HepG2 (cell line): ENCODE results near the gene ELL. TPM values are rescaled to one million over a fixed set of nuclear protein-coding genes. Genes with fewer than 3 reads are reported as not detected.

Experiments
- FOXK2 ChIP-seq: fragments of 450-650 bp; IDR thresholded peaks from 2 replicates; pipeline ENCODE4 v1.6.1; 2016
- HNRNPH1 ChIP-seq: fragments of 200-400 bp; formaldehyde crosslinking; optimal IDR thresholded peaks from 2 replicates; pipeline ENCODE3; 2017; ENCODE audit warnings: mild to moderate bottlenecking, low read depth, low read length
- JUND ChIP-seq: sonication (generic); formaldehyde crosslinking; IDR thresholded peaks from 2 replicates; pipeline ENCODE4 v1.8.0; 2022; ENCODE audit warnings: mild to moderate bottlenecking, missing genetic modification reagents
- PHF20 ChIP-seq: sonication (generic); formaldehyde crosslinking; IDR thresholded peaks from 2 replicates; pipeline ENCODE4 v1.5.0; 2020; ENCODE audit warnings: mild to moderate bottlenecking, missing genetic modification reagents
- POLR2A ChIP-seq, 2 experiments: IDR thresholded peaks; 2 replicates each; pipeline ENCODE4 v1.6.1; 2011; ENCODE audit warnings: low read depth in 2 of 2, low read length in 2 of 2, mild to moderate bottlenecking in 1 of 2, moderate library complexity in 1 of 2; ENCODE audit not compliant: insufficient read depth in 1 of 2
- RAD51 ChIP-seq: fragments of 450-650 bp; IDR thresholded peaks from 2 replicates; pipeline ENCODE4 v1.6.1; 2016; ENCODE audit warnings: borderline replicate concordance
- SCMH1 ChIP-seq: sonication (generic); formaldehyde crosslinking; IDR thresholded peaks from 2 replicates; pipeline ENCODE4 v1.9.0; 2021; ENCODE audit warnings: missing genetic modification reagents, mild to moderate bottlenecking, borderline replicate concordance
- ZFX ChIP-seq: sonication (generic); formaldehyde crosslinking; IDR thresholded peaks from 2 replicates; pipeline ENCODE4 v1.4.0; 2020; ENCODE audit warnings: mild to moderate bottlenecking, low read depth, missing genetic modification reagents, moderate library complexity
- ZNF136 ChIP-seq: sonication (generic); formaldehyde crosslinking; IDR thresholded peaks from 2 replicates; pipeline ENCODE4 v1.8.1; 2022; ENCODE audit warnings: low read depth, mild to moderate bottlenecking, moderate library complexity, missing genetic modification reagents
- ZNF234 ChIP-seq: sonication (generic); formaldehyde crosslinking; conservative IDR thresholded peaks from 2 replicates; pipeline ENCODE4 v1.5.1; 2020; ENCODE audit warnings: mild to moderate bottlenecking, missing genetic modification reagents
- ZNF605 ChIP-seq: sonication (generic); formaldehyde crosslinking; IDR thresholded peaks from 2 replicates; pipeline ENCODE4 v1.8.0; 2022; ENCODE audit warnings: mild to moderate bottlenecking, missing genetic modification reagents
- ZNF607 ChIP-seq: sonication (generic); formaldehyde crosslinking; IDR thresholded peaks from 2 replicates; pipeline ENCODE4 v1.5.1; 2020; ENCODE audit warnings: missing genetic modification reagents, mild to moderate bottlenecking, borderline replicate concordance
- ZNF660 ChIP-seq: sonication (generic); formaldehyde crosslinking; IDR thresholded peaks from 2 replicates; pipeline ENCODE4 v1.5.1; 2020; ENCODE audit warnings: mild to moderate bottlenecking, low read depth, missing genetic modification reagents, borderline replicate concordance
- ZNF790 ChIP-seq: sonication (generic); formaldehyde crosslinking; IDR thresholded peaks from 2 replicates; pipeline ENCODE4 v1.8.0; 2022; ENCODE audit warnings: missing genetic modification reagents, mild to moderate bottlenecking, borderline replicate concordance
- ZSCAN21 ChIP-seq: sonication (generic); formaldehyde crosslinking; IDR thresholded peaks from 2 replicates; pipeline ENCODE4 v1.8.0; 2022; ENCODE audit warnings: mild to moderate bottlenecking, missing genetic modification reagents, moderate library complexity, borderline replicate concordance
- polyA plus RNA-seq, 8 experiments: library from polyadenylated mRNA; depleted of rRNA in 3 of 8; stranded (reverse) in 7 of 8; unstranded in 1 of 8; fragments of >200 nt; fragmentation: Illumina TruSeq in 4 of 8; extraction: Trizol in 4 of 8; gene quantifications; 2 replicates each; pipeline versions ENCODE4 v1.2.1 to v1.2.3, GENCODE V29; 2011 to 2016; ENCODE audit warnings: low read depth in 4 of 8, missing spikeins in 1 of 8, mixed read lengths in 1 of 8; ENCODE audit not compliant: insufficient read depth in 1 of 8
- total RNA-seq, 5 experiments: library from RNA; depleted of rRNA; stranded (reverse); fragments of >200 nt; fragmentation: Illumina TruSeq; extraction: Trizol; gene quantifications; 2 replicates each; pipeline ENCODE4 v1.2.3, GENCODE V29; 2016; ENCODE audit warnings: low read depth in 1 of 5
- TF ChIP-seq, protein P1 (sequence below): sonication (generic); formaldehyde crosslinking; IDR thresholded peaks from 2 replicates; pipeline ENCODE4 v1.5.0; 2020; ENCODE audit warnings: mild to moderate bottlenecking, missing genetic modification reagents, moderate library complexity
- TF ChIP-seq, protein P2 (sequence below): sonication (generic); formaldehyde crosslinking; IDR thresholded peaks from 2 replicates; pipeline ENCODE4 v1.4.0; 2020; ENCODE audit warnings: missing genetic modification reagents
- TF ChIP-seq, protein P3 (sequence below): fragments of 450-650 bp; IDR thresholded peaks from 2 replicates; pipeline ENCODE4 v1.6.1; 2016
- TF ChIP-seq, protein P4 (sequence below): sonication (generic); formaldehyde crosslinking; IDR thresholded peaks from 2 replicates; pipeline ENCODE4 v1.5.1; 2020; ENCODE audit warnings: mild to moderate bottlenecking, missing genetic modification reagents, moderate library complexity

The ELL gene
- total and polyA plus RNA-seq, 2 of the 13 experiments (the other 11 are each of a cell fraction or from before 2014, with no cell fraction given): 3.7 to 5.4 TPM

DNA sequence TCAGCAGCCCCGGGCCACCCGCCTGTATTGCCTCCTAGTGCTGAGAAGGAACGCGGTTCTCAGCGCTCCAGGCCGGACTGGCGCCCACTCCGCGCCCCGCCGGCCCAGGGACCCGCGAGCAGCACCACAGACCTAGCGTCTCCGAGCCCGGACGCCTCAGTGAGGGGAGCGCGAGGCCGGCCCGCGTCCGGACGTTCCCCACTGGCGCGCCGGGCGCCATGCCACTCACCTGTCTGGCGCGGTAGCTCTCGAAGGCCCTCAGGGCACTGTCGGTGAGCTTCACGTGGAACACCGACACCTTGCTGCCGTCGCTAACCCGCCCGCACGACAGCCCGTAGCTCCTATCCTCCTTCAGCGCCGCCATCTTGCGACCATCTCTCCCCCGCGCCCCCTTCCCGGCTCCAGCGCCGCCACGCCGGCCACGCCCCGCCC, at the start of gene ELL (continued):
- TF ChIP-seq, protein P1, sequence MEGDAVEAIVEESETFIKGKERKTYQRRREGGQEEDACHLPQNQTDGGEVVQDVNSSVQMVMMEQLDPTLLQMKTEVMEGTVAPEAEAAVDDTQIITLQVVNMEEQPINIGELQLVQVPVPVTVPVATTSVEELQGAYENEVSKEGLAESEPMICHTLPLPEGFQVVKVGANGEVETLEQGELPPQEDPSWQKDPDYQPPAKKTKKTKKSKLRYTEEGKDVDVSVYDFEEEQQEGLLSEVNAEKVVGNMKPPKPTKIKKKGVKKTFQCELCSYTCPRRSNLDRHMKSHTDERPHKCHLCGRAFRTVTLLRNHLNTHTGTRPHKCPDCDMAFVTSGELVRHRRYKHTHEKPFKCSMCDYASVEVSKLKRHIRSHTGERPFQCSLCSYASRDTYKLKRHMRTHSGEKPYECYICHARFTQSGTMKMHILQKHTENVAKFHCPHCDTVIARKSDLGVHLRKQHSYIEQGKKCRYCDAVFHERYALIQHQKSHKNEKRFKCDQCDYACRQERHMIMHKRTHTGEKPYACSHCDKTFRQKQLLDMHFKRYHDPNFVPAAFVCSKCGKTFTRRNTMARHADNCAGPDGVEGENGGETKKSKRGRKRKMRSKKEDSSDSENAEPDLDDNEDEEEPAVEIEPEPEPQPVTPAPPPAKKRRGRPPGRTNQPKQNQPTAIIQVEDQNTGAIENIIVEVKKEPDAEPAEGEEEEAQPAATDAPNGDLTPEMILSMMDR: no peak
- peak; percentile 38; the same call in 1 of the 2 replicates for TF ChIP-seq PHF20
- no peak for TF ChIP-seq ZNF605 (CRISPR knock-in tag)
- TF ChIP-seq FOXK2: no peak
- TF ChIP-seq, protein P2, sequence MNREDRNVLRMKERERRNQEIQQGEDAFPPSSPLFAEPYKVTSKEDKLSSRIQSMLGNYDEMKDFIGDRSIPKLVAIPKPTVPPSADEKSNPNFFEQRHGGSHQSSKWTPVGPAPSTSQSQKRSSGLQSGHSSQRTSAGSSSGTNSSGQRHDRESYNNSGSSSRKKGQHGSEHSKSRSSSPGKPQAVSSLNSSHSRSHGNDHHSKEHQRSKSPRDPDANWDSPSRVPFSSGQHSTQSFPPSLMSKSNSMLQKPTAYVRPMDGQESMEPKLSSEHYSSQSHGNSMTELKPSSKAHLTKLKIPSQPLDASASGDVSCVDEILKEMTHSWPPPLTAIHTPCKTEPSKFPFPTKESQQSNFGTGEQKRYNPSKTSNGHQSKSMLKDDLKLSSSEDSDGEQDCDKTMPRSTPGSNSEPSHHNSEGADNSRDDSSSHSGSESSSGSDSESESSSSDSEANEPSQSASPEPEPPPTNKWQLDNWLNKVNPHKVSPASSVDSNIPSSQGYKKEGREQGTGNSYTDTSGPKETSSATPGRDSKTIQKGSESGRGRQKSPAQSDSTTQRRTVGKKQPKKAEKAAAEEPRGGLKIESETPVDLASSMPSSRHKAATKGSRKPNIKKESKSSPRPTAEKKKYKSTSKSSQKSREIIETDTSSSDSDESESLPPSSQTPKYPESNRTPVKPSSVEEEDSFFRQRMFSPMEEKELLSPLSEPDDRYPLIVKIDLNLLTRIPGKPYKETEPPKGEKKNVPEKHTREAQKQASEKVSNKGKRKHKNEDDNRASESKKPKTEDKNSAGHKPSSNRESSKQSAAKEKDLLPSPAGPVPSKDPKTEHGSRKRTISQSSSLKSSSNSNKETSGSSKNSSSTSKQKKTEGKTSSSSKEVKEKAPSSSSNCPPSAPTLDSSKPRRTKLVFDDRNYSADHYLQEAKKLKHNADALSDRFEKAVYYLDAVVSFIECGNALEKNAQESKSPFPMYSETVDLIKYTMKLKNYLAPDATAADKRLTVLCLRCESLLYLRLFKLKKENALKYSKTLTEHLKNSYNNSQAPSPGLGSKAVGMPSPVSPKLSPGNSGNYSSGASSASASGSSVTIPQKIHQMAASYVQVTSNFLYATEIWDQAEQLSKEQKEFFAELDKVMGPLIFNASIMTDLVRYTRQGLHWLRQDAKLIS (CRISPR knock-in tag): no peak
- TF ChIP-seq, protein P3, sequence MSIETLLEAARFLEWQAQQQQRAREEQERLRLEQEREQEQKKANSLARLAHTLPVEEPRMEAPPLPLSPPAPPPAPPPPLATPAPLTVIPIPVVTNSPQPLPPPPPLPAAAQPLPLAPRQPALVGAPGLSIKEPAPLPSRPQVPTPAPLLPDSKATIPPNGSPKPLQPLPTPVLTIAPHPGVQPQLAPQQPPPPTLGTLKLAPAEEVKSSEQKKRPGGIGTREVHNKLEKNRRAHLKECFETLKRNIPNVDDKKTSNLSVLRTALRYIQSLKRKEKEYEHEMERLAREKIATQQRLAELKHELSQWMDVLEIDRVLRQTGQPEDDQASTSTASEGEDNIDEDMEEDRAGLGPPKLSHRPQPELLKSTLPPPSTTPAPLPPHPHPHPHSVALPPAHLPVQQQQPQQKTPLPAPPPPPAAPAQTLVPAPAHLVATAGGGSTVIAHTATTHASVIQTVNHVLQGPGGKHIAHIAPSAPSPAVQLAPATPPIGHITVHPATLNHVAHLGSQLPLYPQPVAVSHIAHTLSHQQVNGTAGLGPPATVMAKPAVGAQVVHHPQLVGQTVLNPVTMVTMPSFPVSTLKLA: no peak
- TF ChIP-seq HNRNPH1: no peak
- TF ChIP-seq, protein P4, sequence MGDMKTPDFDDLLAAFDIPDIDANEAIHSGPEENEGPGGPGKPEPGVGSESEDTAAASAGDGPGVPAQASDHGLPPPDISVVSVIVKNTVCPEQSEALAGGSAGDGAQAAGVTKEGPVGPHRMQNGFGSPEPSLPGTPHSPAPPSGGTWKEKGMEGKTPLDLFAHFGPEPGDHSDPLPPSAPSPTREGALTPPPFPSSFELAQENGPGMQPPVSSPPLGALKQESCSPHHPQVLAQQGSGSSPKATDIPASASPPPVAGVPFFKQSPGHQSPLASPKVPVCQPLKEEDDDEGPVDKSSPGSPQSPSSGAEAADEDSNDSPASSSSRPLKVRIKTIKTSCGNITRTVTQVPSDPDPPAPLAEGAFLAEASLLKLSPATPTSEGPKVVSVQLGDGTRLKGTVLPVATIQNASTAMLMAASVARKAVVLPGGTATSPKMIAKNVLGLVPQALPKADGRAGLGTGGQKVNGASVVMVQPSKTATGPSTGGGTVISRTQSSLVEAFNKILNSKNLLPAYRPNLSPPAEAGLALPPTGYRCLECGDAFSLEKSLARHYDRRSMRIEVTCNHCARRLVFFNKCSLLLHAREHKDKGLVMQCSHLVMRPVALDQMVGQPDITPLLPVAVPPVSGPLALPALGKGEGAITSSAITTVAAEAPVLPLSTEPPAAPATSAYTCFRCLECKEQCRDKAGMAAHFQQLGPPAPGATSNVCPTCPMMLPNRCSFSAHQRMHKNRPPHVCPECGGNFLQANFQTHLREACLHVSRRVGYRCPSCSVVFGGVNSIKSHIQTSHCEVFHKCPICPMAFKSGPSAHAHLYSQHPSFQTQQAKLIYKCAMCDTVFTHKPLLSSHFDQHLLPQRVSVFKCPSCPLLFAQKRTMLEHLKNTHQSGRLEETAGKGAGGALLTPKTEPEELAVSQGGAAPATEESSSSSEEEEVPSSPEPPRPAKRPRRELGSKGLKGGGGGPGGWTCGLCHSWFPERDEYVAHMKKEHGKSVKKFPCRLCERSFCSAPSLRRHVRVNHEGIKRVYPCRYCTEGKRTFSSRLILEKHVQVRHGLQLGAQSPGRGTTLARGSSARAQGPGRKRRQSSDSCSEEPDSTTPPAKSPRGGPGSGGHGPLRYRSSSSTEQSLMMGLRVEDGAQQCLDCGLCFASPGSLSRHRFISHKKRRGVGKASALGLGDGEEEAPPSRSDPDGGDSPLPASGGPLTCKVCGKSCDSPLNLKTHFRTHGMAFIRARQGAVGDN: peak; percentile 56
- no peak for TF ChIP-seq JUND (CRISPR knock-in tag)
- TF ChIP-seq ZNF790 (CRISPR knock-in tag): peak; percentile 45; the same call in 1 of the 2 replicates
- peak; percentile 90 to 93 for TF ChIP-seq POLR2A (IDR thresholded peaks at IDR 0.05; ENCODE audit: insufficient read depth in 1 of 2, low read depth in 2 of 2, low read length in 2 of 2)
- TF ChIP-seq SCMH1 (CRISPR knock-in tag): no peak
- TF ChIP-seq ZSCAN21: no peak; the same call in 1 of the 2 replicates
- 0 out of 2 replicates have a peak, but pooled peaks have one; percentile 60 for TF ChIP-seq ZNF234
- peak; percentile 67; the same call in 1 of the 2 replicates for TF ChIP-seq ZFX (CRISPR knock-in tag)
- TF ChIP-seq ZNF136 (CRISPR knock-in tag): no peak
- no peak for TF ChIP-seq RAD51
- no peak for TF ChIP-seq ZNF660 (CRISPR knock-in tag)
- 0 out of 2 replicates have a peak, but pooled peaks have one; percentile 52 for TF ChIP-seq ZNF607
